ENCODE data around the gene SPPL3.

DNA sequence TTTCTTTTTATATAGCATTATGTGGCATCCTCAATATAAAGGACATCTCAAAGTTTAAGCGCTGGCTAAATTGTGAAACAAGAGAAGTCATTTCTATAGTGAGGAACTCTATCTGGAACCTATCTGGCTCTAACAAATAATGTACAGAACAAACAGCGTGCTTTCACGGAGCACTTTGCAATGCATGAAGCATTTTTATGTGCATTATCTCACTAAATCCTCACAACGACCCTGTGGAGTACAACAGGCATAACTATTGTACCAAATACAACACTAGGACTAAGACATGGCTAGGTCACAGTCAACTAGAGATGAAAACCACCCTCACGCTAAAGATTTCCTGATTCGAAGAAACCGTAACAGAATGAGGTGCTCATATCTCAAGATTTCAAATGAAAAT is 8.6 kb downstream of the SPPL3 start:
- TF ChIP-seq, protein P1, sequence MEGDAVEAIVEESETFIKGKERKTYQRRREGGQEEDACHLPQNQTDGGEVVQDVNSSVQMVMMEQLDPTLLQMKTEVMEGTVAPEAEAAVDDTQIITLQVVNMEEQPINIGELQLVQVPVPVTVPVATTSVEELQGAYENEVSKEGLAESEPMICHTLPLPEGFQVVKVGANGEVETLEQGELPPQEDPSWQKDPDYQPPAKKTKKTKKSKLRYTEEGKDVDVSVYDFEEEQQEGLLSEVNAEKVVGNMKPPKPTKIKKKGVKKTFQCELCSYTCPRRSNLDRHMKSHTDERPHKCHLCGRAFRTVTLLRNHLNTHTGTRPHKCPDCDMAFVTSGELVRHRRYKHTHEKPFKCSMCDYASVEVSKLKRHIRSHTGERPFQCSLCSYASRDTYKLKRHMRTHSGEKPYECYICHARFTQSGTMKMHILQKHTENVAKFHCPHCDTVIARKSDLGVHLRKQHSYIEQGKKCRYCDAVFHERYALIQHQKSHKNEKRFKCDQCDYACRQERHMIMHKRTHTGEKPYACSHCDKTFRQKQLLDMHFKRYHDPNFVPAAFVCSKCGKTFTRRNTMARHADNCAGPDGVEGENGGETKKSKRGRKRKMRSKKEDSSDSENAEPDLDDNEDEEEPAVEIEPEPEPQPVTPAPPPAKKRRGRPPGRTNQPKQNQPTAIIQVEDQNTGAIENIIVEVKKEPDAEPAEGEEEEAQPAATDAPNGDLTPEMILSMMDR (conservative IDR thresholded peaks at IDR 0.05; ENCODE audit: low read depth, low read length) = no peak
- no peak for TF ChIP-seq EZH2 (IDR thresholded peaks at IDR 0.05; ENCODE audit: low read length, unreplicated experiment)
- TF ChIP-seq EZH2phosphoT487 (IDR thresholded peaks at IDR 0.05; ENCODE audit: borderline replicate concordance, low read length) = no peak

Measured in PC-3 (cell line).